Astrocyte (in vitro differentiated cells and primary cell): ENCODE data around the gene SLC17A2.

Experiments used
- CTCF ChIP-seq: IDR thresholded peaks from 2 replicates; pipeline ENCODE4 v1.5.1; 2011; ENCODE audit warnings: low read depth, mild to moderate bottlenecking, inconsistent platforms, low read length, moderate library complexity; ENCODE audit not compliant: insufficient read depth
- EZH2 ChIP-seq: IDR thresholded peaks from 2 replicates; pipeline ENCODE4 v1.6.1; 2012; ENCODE audit warnings: mild to moderate bottlenecking, low read length, inconsistent platforms; ENCODE audit not compliant: insufficient read depth

- TF ChIP-seq CTCF (no peak), EZH2 (no peak)
These were observed 36.7 kb downstream of the SLC17A2 start for GRCh38 chr6:25893778-25894177.
